SK-N-SH (cell line): Measurements from ENCODE around the gene CCDC149.

Experiments used
- CHD2 ChIP-seq: fragments of 150-350 bp; IDR thresholded peaks from 2 replicates; pipeline ENCODE4 v1.6.1; 2018; ENCODE audit warnings: low read length; ENCODE audit not compliant: partially characterized antibody
- EP300 ChIP-seq, 2 experiments: IDR thresholded peaks; 2 replicates each; pipeline versions ENCODE4 v1.4.0 to v1.6.1; 2012; ENCODE audit warnings: borderline replicate concordance in 1 of 2, low read depth in 1 of 2, low read length in 1 of 2
- GATA2 ChIP-seq: sonication (generic); formaldehyde crosslinking; IDR thresholded peaks from 2 replicates; pipeline ENCODE4 v1.5.0; 2020; ENCODE audit warnings: mild to moderate bottlenecking, missing genetic modification reagents
- JUND ChIP-seq: IDR thresholded peaks from 2 replicates; pipeline ENCODE4 v1.4.0; 2012
- POLR2AphosphoS5 ChIP-seq: IDR thresholded peaks from 2 replicates; pipeline ENCODE4 v1.6.1; 2012; ENCODE audit warnings: low read depth, low read length
- RAD21 ChIP-seq: IDR thresholded peaks from 2 replicates; pipeline ENCODE4 v1.6.1; 2012; ENCODE audit warnings: mild to moderate bottlenecking, low read length
- RCOR1 ChIP-seq: fragments of 150-350 bp; IDR thresholded peaks from 2 replicates; pipeline ENCODE4 v1.6.1; 2017; ENCODE audit warnings: antibody characterized with exemption, low read length
- TAF1 ChIP-seq: IDR thresholded peaks from 2 replicates; pipeline ENCODE4 v1.6.1; 2012; ENCODE audit warnings: low read depth, mild to moderate bottlenecking, low read length, moderate library complexity, borderline replicate concordance
- TEAD4 ChIP-seq: IDR thresholded peaks from 2 replicates; pipeline ENCODE4 v1.4.0; 2012; ENCODE audit warnings: mild to moderate bottlenecking, borderline replicate concordance; ENCODE audit not compliant: insufficient read depth
- YY1 ChIP-seq: IDR thresholded peaks from 2 replicates; pipeline ENCODE4 v1.4.0; 2012; ENCODE audit warnings: low read depth, mild to moderate bottlenecking
- TF ChIP-seq, protein P1 (sequence below): fragments of 200-600 bp; sonication (generic); IDR thresholded peaks from 2 replicates; pipeline ENCODE4 v1.6.1; 2017; ENCODE audit warnings: antibody characterized with exemption, mild to moderate bottlenecking, moderate library complexity
- TF ChIP-seq, protein P2 (sequence below): fragments of 150-350 bp; IDR thresholded peaks from 2 replicates; pipeline ENCODE4 v1.6.1; 2017; ENCODE audit warnings: antibody characterized with exemption, low read length, low read depth, borderline replicate concordance
- TF ChIP-seq, protein P3 (sequence below): IDR thresholded peaks from 2 replicates; pipeline ENCODE4 v1.4.0; 2012; ENCODE audit warnings: low read depth, borderline replicate concordance
- TF ChIP-seq, protein P4 (sequence below): IDR thresholded peaks from 2 replicates; pipeline ENCODE4 v1.4.0; 2012; ENCODE audit warnings: low read depth

DNA sequence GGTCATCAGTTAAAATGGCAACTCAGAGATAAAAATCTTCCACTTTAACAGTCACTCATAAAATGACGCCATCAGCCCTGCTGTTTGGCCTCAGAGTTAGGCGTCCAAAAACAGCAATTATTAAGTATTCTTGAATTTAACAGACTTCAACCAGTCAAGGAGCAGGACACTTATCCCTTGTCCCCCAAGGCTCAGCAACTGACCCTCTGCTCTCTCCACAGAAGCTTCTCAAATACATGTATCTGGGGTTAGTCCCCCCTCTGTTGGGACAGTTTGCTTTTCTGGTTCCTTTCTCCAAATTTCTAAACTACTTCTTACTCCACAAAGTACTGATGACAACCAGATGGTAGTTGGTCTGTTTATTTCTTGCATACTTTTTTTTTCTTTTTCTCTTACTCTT lies 63.1 kb downstream of the CCDC149 start:
- TF ChIP-seq, protein P1, sequence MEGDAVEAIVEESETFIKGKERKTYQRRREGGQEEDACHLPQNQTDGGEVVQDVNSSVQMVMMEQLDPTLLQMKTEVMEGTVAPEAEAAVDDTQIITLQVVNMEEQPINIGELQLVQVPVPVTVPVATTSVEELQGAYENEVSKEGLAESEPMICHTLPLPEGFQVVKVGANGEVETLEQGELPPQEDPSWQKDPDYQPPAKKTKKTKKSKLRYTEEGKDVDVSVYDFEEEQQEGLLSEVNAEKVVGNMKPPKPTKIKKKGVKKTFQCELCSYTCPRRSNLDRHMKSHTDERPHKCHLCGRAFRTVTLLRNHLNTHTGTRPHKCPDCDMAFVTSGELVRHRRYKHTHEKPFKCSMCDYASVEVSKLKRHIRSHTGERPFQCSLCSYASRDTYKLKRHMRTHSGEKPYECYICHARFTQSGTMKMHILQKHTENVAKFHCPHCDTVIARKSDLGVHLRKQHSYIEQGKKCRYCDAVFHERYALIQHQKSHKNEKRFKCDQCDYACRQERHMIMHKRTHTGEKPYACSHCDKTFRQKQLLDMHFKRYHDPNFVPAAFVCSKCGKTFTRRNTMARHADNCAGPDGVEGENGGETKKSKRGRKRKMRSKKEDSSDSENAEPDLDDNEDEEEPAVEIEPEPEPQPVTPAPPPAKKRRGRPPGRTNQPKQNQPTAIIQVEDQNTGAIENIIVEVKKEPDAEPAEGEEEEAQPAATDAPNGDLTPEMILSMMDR: no peak
- TF ChIP-seq RAD21 (no peak), POLR2AphosphoS5 (no peak), EP300 (IDR thresholded peaks at IDR 0.05; ENCODE audit: borderline replicate concordance in 1 of 2, low read depth in 1 of 2, low read length in 1 of 2) (no peak), RCOR1 (no peak), CHD2 (no peak), TEAD4 (no peak), YY1 (no peak), TAF1 (no peak), GATA2 (CRISPR knock-in tag) (no peak), JUND (no peak)
- TF ChIP-seq, protein P2, sequence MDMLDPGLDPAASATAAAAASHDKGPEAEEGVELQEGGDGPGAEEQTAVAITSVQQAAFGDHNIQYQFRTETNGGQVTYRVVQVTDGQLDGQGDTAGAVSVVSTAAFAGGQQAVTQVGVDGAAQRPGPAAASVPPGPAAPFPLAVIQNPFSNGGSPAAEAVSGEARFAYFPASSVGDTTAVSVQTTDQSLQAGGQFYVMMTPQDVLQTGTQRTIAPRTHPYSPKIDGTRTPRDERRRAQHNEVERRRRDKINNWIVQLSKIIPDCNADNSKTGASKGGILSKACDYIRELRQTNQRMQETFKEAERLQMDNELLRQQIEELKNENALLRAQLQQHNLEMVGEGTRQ: no peak
- TF ChIP-seq, protein P3, sequence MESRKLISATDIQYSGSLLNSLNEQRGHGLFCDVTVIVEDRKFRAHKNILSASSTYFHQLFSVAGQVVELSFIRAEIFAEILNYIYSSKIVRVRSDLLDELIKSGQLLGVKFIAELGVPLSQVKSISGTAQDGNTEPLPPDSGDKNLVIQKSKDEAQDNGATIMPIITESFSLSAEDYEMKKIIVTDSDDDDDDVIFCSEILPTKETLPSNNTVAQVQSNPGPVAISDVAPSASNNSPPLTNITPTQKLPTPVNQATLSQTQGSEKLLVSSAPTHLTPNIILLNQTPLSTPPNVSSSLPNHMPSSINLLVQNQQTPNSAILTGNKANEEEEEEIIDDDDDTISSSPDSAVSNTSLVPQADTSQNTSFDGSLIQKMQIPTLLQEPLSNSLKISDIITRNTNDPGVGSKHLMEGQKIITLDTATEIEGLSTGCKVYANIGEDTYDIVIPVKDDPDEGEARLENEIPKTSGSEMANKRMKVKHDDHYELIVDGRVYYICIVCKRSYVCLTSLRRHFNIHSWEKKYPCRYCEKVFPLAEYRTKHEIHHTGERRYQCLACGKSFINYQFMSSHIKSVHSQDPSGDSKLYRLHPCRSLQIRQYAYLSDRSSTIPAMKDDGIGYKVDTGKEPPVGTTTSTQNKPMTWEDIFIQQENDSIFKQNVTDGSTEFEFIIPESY: no peak
- TF ChIP-seq, protein P4, sequence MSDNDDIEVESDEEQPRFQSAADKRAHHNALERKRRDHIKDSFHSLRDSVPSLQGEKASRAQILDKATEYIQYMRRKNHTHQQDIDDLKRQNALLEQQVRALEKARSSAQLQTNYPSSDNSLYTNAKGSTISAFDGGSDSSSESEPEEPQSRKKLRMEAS: no peak
